NCI-H1417 (cell line): ENCODE data around the gene TSPAN17.

ENCODE experiments used
- DNase-seq, 3 experiments: peaks; one replicate each; lab custom pipeline; 2025; lab: John Stamatoyannopoulos, UW

Gene TSPAN17

DNA sequence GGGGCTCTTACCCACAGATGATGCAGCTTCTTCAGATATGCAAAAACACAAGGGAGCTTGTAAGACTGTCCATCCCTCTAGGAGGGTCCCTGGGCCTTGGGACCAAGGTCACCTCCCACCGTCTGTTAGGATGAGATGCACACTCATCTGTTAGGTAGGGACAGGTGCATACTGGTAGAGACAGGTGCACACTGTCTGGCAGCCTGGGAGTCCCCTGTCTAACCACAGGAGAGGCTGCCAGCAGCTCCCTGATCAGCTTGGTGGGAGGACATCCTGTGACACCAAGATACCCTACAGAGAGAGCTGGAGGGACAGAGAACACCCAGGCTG is 13.2 kb downstream of the TSPAN17 start:
- DNase-seq = no peak

DNA sequence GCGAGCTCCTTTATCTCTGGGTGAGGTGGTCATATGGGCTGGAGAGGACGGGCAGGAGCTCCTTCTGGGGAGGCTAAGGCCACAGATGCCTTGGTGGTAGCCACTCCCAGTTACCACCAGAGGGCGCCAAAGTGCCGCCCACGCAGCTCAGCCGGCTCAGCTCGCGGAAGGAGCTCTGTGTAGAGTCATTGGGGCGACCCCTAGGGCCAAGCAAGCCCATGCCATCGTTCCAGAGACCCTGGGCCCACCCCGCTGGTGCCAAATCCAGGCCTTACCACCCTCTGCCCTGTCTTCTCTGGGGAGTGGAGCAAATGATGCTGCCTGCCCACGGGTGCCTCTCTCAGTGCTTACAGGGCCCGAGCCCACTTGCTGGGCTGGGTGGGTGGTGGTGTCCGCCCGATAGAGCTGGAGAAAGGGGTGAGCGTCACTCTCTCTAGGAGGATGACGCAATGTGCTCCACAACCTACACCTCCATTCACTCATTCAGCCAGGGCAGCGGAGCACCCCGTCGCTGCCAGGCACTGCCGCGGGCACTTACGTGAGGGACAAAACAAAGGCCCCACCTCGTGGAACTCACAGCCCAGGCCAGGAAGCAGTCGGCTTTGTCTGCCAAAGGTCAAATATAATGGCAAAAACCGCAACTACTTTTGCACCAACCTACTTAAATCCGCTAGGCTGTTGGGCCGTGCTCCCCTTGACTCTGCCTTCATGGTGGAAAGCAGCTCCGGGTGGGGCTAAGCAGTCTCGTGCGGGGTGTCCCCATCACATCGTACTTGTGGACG is 13.8 kb downstream of the TSPAN17 start:
- DNase-seq = peak; percentile 59 to 78 (median 75)

DNA sequence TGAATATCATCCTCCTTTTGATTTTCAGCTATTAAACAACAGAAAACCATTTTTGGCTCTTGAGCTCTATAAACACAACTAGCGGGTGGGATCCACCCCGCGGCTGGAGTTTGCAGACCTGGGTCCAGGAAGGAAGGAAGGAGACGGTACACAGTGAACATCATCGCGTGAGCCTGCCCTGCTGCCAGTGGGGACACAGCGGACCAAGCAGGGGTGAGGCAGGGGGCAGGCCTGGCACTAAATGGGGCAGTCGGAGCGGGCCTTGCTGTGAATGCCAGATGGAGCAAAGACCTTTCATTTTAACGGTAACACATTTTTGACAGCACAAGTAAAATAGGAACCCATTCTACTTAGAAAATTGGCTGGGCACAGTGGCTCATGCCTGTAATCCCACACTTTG is 14.4 kb downstream of the TSPAN17 start:
- DNase-seq = no peak

DNA sequence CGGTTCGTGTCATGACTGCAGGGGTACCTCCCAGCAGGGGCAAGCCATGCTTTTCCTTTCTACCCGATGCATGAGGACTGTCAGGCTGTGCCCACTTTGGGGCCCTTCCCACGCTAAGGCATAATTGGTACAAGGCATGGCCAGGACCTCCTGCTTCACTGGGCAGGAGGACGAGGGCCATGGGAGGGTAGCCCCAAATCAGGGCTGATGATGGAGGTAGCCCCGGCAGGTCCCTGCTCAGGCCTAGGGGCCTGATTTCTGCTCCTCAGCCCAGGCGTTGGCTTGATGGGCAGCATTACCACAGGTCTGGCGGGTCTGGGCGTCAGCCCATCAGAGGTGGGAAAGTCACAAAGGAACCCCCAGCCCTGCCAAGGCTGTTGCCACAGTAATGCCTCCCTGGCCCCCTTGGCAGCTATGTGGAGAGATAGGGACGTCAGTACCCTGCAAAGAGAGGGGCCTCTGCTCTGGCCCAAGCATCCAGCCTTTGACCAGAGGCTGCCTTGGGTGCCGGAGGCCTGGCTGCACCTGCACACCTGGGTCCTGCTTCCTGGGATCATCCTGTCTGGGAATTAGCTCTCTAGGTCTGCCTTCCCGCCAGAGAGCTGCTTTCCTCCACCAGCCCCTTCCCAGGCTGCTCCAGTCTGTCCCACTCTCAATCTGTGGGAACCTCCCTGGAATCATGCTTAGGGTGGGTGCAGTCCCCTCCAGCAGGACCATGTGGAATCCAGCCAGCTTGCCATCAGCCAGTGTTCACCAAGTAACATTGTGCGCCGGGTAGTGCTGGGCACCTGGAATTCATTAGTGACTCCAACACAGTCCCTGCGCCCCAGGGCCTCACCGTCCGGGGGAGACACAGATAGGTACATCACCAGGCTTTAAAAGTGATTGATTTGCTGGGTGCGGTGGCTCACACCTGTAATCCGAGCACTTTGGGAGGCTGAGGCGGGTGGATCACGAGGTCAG is 15.4 kb downstream of the TSPAN17 start:
- no peak for DNase-seq

DNA sequence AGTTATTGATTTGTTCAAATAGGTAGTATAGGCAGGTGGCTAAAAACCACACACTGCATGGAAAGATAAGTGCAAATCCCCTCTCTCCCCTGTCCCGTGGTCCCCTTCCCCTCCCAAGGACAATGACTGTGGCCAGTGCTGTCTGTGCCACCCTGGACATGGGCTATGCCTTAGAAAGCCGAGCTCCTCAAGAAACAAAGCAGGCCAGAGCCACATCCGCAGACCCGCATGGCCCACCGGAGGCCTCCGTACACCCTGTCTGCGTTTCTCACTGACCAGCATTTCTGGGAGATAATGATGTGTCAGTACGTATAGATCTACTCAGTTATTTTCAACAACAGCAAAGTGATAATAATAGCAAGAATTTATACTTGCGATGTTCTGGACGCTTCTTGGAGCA is 16.3 kb downstream of the TSPAN17 start:
- no peak for DNase-seq

DNA sequence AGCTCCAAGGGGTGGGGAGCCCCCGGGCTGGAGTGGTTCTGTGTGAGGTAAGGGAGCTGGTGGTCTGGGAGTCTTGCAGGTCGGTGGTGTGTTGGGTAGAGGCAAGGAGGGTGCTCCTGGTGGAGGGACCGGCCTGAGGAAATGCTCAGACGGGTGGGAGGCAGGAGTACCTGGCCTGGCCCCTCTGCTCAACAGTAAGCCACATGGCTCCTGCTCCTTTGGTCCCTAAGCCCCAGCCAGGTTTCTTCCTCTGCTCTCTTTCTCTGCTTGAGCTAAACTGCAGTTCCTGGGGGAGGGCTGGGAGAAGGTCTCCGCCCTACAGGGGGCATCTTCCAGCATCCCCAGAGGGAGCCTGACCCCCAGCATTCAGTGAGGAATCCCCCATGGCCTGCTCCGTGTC is 17.2 kb downstream of the TSPAN17 start:
- DNase-seq = no peak

DNA sequence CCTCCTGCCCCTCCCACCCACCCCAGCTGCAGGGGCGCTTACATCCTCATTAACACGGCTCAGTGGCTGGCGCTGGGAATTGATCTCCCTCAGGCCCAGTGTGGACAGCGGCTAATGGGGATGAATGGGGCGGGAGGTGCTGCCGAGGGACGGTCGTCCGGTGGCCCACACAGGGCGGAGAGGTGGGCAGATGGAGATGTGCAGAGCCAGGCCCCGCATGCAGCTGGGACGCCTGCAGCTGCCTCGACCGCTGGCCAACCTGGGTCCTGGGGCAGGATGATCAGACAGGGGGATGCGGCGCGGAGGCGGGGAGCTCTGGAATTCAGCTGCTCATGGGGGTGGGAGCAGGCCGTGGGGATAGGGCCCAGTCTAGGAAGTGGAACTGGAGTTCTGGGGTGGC is 17.6 kb downstream of the TSPAN17 start:
- no peak for DNase-seq

DNA sequence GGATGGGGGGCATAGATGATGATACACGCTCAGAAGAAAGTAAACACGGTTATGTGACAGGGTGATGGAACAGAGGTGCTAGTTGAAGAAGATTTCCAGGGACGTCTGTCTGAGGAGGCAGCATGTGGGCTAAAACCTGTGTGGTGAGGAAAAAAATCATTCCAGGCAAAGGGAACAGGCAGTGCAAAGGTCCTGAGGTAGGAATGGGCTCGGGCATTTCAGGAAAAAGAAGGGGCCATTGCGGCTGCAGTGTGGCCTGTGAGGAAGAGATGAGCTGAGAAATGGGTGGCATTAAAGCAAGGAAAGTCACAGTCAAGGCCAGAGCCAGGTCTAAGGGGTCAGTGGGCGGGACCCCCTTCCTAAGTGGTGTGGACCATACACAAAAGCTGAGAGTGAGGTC is 18.2 kb downstream of the TSPAN17 start:
- DNase-seq = no peak

DNA sequence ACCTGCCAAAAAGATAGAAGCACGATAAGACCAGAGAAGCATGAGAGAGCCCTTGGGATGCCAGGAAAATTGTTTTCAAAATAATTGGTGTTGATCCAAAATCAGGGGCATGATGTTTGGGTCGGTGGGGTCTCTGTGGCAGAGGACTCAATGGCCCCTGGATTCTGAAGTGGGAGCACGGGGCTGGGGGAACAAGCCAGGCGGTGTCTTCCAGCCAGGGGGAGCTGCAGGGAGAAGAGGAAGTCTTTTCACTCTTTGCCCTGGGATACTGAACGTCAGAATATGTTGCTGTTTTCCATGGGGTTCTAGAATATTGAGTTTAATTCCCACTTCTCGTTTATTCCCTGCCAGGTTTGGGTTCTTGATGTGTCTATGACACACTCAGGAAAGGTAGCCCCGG is 20.4 kb downstream of the TSPAN17 start:
- DNase-seq = no peak

DNA sequence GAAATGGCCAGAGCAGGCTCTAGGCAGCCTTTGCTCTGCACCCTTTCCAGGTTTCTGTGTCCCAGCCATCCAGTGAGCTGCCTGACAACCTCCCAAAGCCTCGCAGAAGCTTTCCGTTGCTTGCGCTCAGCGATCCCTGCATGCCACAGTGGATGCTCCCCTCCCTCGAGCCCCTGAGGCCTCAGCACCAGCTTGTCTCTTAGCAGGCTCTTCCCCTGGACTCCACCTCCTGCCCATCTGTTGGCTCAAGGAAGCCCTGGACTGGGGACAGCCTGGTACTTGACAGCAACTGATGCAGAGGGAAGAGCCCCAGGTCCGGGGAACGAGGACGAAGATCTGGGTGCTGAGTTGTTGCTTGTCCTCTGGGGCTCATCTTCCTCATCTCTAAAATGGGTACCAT is 23.2 kb downstream of the TSPAN17 start:
- DNase-seq = no peak

DNA sequence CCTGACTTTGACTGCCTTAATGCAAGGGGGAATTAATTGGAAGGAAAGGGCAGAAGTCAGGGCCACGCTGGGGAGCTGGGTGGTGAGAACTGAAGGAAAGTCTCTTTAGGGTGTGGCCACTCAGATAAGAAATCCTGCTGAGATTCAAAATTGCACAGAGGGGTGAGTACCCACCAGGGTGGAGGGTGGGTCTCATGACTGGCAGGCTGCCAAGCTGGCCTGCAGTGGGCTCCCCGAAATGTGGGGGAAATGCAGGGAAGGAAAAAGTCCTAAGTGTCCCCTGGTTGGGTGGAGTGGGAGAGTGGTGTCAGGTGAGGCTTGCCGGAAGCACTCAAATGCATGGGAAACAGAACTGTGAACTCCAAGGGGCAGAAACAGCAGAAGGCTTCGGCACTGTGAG is 24.1 kb downstream of the TSPAN17 start:
- DNase-seq = no peak

DNA sequence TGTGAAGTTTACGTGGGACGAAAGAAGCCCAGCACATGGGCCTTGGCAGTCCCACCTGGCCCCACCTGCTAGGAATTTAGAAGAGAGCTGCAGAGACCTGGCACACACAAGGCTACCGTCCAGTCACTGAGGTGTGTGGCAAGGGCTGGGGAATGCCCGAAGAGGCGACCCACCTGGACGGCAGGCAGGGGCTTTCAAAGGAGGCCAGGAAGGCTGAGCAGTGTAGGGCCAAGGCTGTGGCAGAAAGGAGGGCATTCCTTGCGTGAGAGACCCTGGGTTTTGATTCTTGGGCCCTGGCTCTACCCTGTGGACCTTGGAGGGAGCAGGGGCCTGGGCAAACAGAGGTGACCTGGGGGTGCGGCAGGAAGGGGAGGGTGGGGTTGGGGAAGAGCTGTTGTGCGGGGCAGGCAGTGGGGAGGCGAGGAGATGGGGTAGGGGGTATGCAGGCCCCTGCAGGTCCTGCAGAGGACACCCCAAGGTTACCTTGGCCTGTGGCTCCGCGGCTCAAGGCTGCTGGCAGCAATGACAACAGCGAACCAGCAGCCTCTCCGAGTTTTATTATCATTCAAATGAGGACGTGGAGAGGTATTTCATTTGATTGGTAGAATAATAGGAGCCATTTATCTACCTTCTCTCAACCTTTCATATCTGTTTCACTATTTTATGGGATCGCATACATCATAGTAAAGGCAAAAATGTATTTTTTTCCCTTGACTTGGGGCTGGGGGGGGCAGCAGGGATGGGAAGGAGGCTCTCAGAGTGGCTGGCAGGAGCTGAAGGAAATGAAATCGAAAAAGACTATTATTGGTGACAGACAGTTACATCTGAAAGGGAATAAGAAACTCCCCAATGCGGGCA is 24.8 kb downstream of the TSPAN17 start:
- no peak for DNase-seq

DNA sequence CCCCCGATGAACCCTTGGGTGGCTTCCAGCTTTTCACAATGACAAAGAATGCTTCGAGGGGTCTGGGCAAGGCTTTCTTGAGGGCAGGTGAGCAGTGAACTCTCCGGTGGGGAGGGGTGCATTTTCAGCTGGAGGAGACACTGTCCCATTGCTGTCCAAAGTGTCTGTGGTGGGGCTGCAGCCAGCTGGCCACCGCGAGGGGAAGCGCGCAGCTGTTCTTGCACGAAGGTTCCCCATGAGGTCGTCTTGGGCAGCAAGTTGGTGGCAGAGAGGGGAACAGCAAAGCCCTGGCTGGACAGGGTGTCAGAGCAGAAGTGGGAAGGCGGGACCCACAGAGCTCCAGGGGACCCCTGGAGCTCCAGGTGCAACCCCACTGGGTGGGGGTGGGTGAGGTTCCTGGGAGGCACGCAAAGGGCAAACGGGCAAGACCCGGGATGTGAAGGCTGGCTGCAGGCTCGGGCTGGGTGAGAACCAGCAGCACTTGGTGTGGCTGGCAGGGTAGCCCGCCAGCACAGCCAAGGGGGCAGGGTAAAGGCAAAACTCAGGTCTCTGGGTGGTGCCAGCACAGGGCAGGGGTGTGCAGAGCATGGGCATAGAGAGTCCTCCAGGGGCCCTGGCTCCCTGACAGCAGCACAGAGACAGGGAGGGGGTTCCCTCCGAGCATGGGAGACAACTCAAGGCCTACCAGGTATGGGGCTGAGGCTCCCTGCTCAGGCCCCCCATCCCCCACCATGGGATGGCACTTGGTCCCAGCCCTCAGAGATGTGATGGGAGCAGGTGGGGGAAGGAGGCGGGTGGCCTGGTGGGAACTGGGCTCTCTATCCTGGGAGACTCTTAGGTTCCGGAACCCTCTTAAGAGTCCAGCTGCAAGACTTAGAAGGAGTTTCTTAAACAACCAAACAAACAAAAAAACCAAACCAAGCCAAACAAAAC is 26.6 kb downstream of the TSPAN17 start:
- DNase-seq = no peak

DNA sequence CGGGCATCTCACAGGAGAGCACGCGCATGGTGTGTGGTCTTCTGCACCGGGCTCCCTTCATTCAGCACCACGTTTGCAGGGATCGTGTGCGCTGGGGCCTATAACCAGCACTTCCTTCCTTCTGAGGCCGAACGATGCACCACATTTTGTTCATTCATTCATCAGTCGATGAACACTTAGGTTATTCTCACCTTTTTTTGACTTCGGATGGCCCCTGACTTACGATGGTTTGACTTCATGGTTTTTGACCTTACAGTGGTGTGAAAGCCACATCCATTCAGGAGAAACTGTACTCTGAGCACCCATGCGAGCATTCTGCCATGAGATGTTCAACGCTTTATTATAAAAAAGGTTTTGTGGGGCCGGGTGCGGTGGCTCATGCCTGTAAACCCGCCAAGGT is 27.5 kb downstream of the TSPAN17 start:
- DNase-seq = no peak

DNA sequence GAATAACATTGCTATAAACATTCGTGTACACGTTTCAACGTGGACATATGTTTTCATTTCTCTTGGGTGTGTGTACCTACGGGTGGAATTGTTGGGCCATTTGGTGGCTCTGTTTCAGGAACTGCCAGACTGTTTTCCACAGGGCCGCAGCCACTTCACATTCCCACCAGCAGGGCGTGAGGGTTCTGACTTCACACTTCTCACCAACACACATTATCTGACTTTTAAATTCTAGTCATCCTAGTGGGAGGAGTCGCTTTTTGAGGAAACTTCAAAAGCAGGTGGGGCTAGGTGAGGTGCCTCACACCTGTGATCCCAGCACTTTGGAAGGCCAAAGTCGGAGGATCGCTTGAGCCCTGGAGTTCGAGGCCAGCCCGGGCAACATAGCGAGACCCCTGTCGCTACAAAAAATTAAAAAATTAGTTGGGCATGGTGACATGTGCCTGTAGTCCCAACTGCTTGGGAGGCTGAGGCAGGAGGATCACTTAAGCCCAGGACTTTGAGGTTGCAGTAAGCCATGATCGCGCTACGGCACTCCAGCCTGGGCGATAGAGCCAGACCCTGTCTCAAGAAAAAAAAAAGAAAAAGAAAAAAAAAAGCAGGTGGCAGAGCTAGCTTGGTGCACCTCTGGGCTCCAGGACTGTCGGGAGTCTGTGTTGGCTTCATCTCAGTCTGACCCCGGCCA is 28.5 kb downstream of the TSPAN17 start:
- DNase-seq = peak in 1 of 3 experiments; percentile 8

DNA sequence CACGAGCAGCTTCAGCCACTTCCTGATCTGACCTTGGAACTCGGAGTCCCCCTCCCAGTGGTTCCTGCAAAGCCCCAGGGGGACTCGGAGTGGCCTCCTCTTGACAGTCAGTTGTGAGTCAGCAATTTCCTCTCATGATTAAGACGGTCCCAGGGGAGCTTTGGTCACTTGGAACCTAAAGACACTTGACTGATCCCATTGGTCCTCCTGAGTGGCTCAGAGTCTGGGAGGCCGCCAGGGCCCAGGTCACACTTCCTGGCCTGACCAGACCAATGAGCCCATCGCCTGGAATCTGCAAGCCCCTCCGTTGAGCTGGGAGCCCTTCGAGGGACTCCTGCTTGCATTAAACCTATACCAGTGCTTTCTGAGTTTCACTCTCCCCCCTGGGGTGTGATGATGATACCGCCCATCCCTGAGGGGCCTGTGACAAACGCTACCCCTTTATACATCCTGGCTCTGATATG is 29.1 kb downstream of the TSPAN17 start:
- DNase-seq = peak in 1 of 3 experiments; percentile 14

DNA sequence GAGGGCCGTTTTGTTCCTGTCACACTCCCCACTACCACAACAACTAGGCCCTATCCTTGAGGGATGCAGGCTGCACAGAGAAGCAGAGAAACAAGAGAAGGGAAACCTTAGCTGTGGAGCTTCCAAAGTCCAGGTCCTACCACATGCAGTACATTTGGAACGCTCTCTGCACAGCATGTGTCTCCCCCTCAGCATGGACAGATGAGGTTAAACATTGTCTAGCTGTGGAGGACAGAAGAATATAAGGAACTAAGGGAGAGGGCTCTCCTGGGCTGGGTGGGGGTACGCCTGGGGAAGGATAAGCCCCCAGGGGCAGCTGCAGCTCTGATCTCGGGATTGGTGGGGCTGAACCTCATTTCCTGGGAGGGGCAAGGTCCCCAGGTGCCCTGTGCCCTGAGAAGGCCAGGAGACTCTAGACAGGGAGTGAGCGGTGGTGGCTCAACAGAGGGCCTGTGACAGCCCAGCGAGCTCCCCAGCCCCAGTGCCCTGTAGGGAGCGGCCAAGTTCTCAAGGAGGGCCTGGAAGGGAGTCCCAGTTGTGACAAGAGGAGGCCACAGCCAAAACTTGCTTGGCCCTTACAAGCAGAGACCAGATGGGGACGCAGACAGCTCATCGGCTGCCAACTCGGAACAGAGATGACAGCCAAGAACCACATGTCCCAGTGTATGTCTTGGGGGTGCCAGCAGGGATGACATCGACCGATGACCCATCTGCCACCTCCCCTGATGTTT is 30.1 kb downstream of the TSPAN17 start:
- DNase-seq = no peak

DNA sequence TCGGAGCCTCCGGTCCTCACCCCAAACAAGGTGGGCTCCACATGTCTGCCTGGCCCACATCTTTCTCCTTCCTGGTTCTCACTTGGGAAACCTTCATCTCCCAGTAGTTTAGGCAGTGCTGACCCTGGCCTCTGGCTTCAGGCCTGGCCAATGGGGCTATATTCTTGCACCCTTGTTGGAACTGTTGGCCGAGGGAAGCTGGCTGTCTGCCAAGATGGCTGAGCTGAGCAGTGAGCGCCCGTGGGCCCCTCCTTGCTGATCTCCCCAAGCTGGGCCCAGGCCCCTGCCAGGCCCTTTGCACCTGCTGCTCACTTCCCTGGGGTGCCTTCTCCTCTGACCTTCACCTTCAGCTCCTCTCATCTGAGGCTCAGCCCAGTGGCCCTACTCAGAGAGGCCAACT is 31.3 kb downstream of the TSPAN17 start:
- no peak for DNase-seq

DNA sequence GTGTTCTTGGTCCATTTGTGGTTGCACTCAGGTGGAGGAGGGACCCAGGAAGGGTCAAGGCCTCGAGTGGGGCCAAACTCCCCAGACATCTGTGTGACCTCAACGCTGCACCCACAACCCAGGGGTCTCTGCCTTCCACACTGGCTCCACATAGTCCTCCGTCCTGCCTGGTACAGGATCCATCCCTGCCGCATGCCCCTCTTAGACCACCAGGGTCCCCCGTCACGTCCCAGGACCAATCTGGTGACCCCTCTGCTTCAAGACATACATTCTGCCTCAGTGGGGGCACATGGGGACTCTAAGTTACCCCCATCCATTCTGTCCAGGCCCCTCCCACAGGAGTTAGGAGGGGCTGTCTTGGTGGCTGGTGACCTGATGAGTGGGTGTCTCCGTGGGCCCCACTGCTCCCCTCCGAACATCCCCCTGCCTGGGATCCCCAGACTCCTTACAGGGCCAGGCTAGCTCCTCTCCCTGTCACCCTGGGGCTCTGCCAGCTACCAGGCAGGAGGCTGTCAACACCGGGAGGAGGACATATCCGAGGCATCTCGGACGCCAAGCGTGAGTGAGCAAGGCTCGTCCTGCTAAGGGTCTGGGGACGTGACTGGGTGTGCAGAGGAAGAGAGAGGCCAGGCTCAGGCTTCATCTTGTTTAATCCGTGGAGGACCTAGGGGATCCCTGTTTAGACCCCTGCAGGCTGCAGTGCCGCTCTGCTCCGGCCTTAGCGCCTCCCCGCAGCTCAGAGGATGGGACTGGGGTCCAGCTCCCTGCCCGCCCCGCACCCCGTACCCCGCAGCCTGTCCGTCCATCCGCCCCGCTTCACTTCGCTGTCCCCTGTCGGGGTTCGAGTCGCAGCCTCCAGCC is 32.3 kb downstream of the TSPAN17 start:
- DNase-seq = no peak
